ENCODE data around the gene AK2.

DNA sequence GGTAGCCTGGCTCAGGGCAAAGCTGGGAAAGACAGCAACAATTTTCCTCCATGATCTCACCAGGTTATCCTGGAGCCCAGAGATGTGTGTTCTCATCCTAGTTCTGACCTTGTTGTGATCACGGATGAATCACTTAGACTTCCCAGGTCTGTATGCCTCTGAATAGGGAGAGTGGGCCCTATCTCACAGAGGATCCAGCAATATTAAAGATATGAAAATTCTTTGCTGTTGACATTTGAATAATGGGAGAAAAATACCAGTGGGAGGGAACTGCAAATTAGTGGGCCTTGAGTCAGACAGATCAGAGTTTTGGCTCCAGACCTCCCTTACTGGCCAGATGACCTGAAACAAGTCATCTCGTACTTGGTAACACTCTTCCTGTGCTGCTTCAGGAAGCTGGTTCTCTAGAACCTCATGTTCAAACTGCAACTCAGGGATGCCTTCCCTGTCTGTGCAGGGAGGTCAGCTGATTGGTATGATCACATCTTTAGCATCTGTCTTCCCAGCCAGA is 39.2 kb downstream of the AK2 start:
- TF ChIP-seq, protein P1, sequence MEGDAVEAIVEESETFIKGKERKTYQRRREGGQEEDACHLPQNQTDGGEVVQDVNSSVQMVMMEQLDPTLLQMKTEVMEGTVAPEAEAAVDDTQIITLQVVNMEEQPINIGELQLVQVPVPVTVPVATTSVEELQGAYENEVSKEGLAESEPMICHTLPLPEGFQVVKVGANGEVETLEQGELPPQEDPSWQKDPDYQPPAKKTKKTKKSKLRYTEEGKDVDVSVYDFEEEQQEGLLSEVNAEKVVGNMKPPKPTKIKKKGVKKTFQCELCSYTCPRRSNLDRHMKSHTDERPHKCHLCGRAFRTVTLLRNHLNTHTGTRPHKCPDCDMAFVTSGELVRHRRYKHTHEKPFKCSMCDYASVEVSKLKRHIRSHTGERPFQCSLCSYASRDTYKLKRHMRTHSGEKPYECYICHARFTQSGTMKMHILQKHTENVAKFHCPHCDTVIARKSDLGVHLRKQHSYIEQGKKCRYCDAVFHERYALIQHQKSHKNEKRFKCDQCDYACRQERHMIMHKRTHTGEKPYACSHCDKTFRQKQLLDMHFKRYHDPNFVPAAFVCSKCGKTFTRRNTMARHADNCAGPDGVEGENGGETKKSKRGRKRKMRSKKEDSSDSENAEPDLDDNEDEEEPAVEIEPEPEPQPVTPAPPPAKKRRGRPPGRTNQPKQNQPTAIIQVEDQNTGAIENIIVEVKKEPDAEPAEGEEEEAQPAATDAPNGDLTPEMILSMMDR (IDR thresholded peaks at IDR 0.05): no peak
- TF ChIP-seq EP300 (IDR thresholded peaks at IDR 0.05): no peak
